Measurements from ENCODE around the gene MICAL2.

MICAL2 gene

DNA sequence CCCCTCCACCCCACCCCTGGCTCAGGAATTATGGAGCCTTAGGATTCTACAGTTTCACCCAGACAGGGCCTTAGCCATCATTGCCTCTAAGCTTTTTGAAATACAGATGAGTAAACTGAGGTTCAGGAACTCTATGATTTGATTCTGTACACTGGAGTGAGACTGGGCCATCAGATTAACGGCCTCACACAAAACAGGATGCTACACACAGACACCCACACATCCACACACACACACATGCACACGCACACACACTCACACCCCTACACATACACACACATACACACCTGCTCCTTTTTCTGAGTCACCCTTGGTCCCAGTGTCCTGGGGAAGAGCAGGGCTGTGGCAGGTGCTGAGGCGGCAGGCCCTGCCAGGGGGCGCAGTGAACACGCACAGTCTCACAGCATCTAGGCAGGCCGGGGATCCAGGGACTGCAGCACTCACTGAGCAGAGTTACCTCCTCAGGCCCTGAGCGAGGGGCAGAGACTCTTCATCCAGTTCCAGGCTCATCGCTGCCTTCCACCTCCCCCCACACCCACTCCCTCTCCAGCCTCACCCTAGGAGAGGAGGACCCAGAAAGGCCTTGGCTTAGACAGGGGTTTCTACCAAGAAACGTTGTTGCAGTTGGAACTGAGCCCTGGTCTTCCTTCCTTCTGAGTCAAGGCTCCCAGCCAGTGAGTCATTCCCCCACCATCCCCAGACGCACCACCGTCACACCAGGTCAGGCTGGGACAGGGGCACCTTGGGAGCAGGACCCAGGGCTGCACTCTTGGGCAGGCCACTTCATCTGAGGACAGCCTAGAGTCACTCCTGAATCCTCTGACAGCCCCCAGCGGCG is 177.2 kb downstream of the MICAL2 start:
- no peak overlapping the region for H3K4me3 ChIP-seq (ENCODE audit: low read depth, low read length)
- no peak for DNase-seq (ENCODE audit: low read depth)
- TF ChIP-seq CTCF (IDR thresholded peaks at IDR 0.05; ENCODE audit: low read depth, low read length, missing control alignments), result peak; percentile 56

DNA sequence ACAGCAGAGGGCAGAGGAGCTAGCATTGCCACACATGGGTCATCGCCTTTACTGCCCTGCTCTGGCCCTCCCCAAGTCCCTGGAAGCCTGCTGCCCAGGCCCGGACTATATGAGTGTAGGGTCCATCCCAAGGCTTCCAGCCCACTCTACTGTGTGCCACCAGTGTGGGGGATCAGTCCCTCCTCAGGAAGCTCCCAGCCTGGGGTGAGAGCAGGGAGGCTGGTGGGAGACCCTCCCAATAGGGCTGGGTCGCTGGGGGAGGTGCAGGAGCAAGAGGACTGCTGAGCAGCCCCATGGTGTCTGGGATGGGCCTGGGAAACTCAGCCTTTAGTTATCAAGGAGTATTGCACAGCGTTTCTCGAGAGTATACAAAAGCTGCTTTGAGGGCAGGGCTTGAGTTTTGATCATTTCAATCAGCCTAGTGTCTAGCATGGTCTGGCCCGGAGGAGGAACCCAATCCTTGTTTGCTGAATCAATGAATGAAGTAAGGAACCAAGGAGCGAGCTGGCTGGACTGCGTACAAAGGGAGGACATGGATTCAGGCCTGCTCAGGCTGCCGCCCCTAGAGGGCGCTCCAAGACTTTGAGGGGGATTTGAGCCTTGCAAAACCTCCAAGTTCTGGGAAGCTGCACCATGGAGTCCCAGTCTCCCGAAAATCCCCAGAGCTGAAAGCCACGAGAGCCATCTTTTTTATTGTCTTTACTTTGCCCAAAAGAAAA is 178.0 kb downstream of the MICAL2 start:
- TF ChIP-seq CTCF (IDR thresholded peaks at IDR 0.05; ENCODE audit: low read depth, low read length, missing control alignments), result peak; percentile 97
- peak; percentile 16 for DNase-seq (ENCODE audit: low read depth)
- no peak overlapping the region for H3K4me3 ChIP-seq (ENCODE audit: low read depth, low read length)

GRCh38 chr11:12288931-12289666 is 178.7 kb downstream of the MICAL2 start:
- TF ChIP-seq CTCF (IDR thresholded peaks at IDR 0.05; ENCODE audit: low read depth, low read length, missing control alignments), result no peak
- no peak overlapping the region for H3K4me3 ChIP-seq (ENCODE audit: low read depth, low read length)
- no peak for DNase-seq (ENCODE audit: low read depth)

GRCh38 chr11:12289667-12290476 is 179.5 kb downstream of the MICAL2 start:
- no peak for DNase-seq (ENCODE audit: low read depth)
- no peak overlapping the region for H3K4me3 ChIP-seq (ENCODE audit: low read depth, low read length)
- no peak for TF ChIP-seq CTCF (IDR thresholded peaks at IDR 0.05; ENCODE audit: low read depth, low read length, missing control alignments)

DNA sequence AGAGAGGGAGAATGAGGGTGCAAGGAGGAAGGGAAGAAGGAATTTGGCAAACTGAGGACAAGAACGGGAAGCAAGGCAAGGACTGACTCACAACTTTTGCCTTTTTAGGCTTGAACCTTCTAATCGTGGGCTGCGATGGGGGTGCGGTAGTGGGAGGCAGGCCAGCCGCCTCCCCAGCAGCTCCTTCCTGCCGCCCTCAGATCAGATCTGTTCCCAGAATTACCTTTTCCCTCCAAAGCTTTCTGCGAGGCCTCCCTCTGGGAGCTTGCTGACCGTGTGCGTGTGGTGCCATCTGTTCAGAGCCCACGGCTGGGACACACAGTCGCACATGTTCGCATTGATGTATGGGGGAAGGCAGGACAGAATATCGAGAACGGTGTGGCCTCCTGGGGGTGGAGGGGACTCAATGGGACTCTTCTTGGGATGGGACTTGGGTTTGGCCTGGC is 180.1 kb downstream of the MICAL2 start:
- H3K4me3 ChIP-seq (ENCODE audit: low read depth, low read length), result no peak overlapping the region
- no peak for DNase-seq (ENCODE audit: low read depth)
- TF ChIP-seq CTCF (IDR thresholded peaks at IDR 0.05; ENCODE audit: low read depth, low read length, missing control alignments), result no peak

DNA sequence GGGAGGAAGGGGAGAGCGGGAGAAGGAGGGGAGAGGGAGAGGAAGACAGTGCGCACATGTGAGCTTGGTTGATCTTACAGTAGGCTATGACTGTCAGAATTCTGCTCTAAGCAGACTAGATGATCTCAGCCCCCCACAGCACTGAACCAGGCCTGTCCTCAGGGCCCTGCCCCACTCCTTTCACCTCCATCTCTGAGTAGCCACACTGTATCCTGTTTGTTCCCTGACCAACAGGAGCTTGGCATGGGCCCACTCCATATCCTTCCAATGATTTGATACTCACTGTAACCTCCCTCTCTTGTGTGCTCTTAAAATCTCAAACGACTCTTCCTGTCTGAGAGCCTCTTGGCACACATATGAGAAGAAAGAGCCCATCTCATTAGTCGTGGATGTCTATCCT is 180.9 kb downstream of the MICAL2 start:
- TF ChIP-seq CTCF (IDR thresholded peaks at IDR 0.05; ENCODE audit: low read depth, low read length, missing control alignments), result no peak
- no peak for DNase-seq (ENCODE audit: low read depth)
- no peak overlapping the region for H3K4me3 ChIP-seq (ENCODE audit: low read depth, low read length)

All from GM12864 (cell line).